NB4 (cell line): ENCODE measurements around the gene SCRN1.
"Not testable (repeated sequence)": the region's sequence is repeated elsewhere in the genome, so short reads cannot be mapped to it uniquely, and the experiment has no call there.

ENCODE experiments used
- DNase-seq: peaks from one replicate; pipeline ENCODE4 v3.0.0; 2010; ENCODE audit warnings: low read depth
- H3K4me3 ChIP-seq: one replicate; pipeline ENCODE4 v1.5.1; 2011; ENCODE audit warnings: mild to moderate bottlenecking, low read depth, low read length, moderate library complexity
- CTCF ChIP-seq: IDR thresholded peaks from one replicate; pipeline ENCODE4 v1.5.1; 2012; ENCODE audit warnings: low read depth, low read length
- MAX ChIP-seq: IDR thresholded peaks from 2 replicates; pipeline ENCODE4 v1.6.1; 2011; ENCODE audit warnings: low read depth, low read length
- MYC ChIP-seq: IDR thresholded peaks from 2 replicates; pipeline ENCODE4 v1.6.1; 2011; ENCODE audit warnings: low read depth, low read length
- POLR2A ChIP-seq: IDR thresholded peaks from 2 replicates; pipeline ENCODE4 v1.6.1; 2011; ENCODE audit warnings: mild to moderate bottlenecking; ENCODE audit not compliant: insufficient read length; ENCODE audit errors: extremely low read depth

The SCRN1 gene

GRCh38 chr7:29896685-29897411 is 92.8 kb downstream of the SCRN1 start:
- no peak for DNase-seq
- H3K4me3 ChIP-seq = no peak overlapping the region
- no peak for TF ChIP-seq POLR2A
- TF ChIP-seq CTCF = no peak
- TF ChIP-seq MYC = no peak
- TF ChIP-seq MAX = no peak

DNA sequence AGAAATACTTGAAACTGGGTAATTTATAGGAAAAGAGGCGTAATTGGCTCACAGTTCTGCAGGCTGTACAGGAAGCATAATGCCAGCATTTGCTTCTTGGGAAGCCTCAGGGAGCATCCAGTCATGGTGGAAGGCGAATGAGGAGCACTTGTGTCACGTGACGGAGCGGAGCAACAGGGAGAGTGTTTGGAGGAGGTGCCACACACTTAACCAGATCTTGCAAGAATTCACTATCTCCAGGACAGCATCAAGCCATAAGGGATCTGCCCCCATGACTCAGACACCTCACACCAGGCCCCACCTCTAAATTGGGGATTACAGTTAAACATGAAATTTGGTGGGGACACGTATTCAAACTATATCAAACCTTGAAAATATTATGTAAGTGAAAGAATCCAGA is 94.0 kb downstream of the SCRN1 start:
- H3K4me3 ChIP-seq = no peak overlapping the region
- no peak for DNase-seq

GRCh38 chr7:29894256-29894655 is 95.3 kb downstream of the SCRN1 start:
- no peak for TF ChIP-seq MYC
- TF ChIP-seq MAX = no peak
- no peak for TF ChIP-seq POLR2A
- TF ChIP-seq CTCF = no peak
- H3K4me3 ChIP-seq = no peak overlapping the region
- DNase-seq = no peak

More for the DNA sequence above, 94.0 kb downstream of the SCRN1 start:
- TF ChIP-seq MYC = no peak
- no peak for TF ChIP-seq POLR2A

GRCh38 chr7:29893351-29893965 is 96.1 kb downstream of the SCRN1 start:
- DNase-seq = no peak
- TF ChIP-seq CTCF (no peak), MAX (no peak), POLR2A (no peak), MYC (no peak)
- H3K4me3 ChIP-seq = no peak overlapping the region

- TF ChIP-seq POLR2A = no peak
- no peak for TF ChIP-seq CTCF
- no peak for TF ChIP-seq MYC
- TF ChIP-seq MAX = no peak
- no peak overlapping the region for H3K4me3 ChIP-seq
- no peak for DNase-seq
Measured at GRCh38 chr7:29892231-29892630, 97.4 kb downstream of the SCRN1 start.

GRCh38 chr7:29891766-29892165 is 97.8 kb downstream of the SCRN1 start:
- DNase-seq = no peak
- TF ChIP-seq POLR2A = no peak
- no peak for TF ChIP-seq MAX
- TF ChIP-seq MYC = no peak
- no peak for TF ChIP-seq CTCF
- no peak overlapping the region for H3K4me3 ChIP-seq

GRCh38 chr7:29890786-29891185 is 98.8 kb downstream of the SCRN1 start:
- not testable (repeated sequence) for DNase-seq

More at GRCh38 chr7:29890786-29891185, 98.8 kb downstream of the SCRN1 start:
- H3K4me3 ChIP-seq = not testable (repeated sequence)
